ENCODE measurements around the gene PRPF40A. TPM values are rescaled to one million over a fixed set of nuclear protein-coding genes. Genes with fewer than 3 reads are reported as not detected.
"Not testable (repeated sequence)": the region's sequence is repeated elsewhere in the genome, so short reads cannot be mapped to it uniquely, and the experiment has no call there.

PRPF40A gene
- polyA plus RNA-seq, 1 experiment, result 113 TPM

DNA sequence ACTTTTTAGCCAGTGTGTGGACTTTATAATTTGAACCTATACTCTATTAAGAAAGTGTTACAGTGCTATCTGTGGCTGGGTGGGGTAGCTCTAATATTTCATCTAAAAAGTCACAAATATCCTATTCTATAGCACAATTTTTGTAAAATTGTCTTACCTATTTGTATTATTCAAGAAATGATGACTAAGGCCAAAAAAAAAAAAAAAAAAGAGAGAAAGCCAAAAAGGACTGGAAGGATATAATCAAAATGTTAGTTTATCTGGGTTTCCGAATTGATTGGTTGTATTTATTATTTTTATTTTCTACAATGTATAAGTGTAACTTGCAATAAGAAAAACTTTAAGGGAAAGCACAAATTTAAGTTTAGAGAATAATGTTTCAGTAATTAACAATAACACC, 6.7 kb upstream of the PRPF40A start:
- TF ChIP-seq, protein P1, sequence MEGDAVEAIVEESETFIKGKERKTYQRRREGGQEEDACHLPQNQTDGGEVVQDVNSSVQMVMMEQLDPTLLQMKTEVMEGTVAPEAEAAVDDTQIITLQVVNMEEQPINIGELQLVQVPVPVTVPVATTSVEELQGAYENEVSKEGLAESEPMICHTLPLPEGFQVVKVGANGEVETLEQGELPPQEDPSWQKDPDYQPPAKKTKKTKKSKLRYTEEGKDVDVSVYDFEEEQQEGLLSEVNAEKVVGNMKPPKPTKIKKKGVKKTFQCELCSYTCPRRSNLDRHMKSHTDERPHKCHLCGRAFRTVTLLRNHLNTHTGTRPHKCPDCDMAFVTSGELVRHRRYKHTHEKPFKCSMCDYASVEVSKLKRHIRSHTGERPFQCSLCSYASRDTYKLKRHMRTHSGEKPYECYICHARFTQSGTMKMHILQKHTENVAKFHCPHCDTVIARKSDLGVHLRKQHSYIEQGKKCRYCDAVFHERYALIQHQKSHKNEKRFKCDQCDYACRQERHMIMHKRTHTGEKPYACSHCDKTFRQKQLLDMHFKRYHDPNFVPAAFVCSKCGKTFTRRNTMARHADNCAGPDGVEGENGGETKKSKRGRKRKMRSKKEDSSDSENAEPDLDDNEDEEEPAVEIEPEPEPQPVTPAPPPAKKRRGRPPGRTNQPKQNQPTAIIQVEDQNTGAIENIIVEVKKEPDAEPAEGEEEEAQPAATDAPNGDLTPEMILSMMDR (IDR thresholded peaks at IDR 0.05; ENCODE audit: low read depth, low read length), result no peak
- H3K27ac ChIP-seq (ENCODE audit: low read depth, low read length), result no peak overlapping the region
- no peaks in the 10 kb centered on the region for H3K27me3 ChIP-seq (ENCODE audit: control insufficient read depth, insufficient read depth, low read length)
- ChIA-PET POLR2A (no interaction called here), CTCF (interaction anchor here (1.3 kb wide), 1 partner anchor 698 kb away, joined by 4 read pairs; no protein-coding TSS in a partner anchor)
- no peaks in the 10 kb centered on the region for H3K9me3 ChIP-seq (ENCODE audit: control insufficient read depth, insufficient read depth, low read length)
- no peak for DNase-seq (ENCODE audit: low read depth, low spot score)
- no peak overlapping the region for H3K4me3 ChIP-seq (ENCODE audit: low read depth, low read length)

DNA sequence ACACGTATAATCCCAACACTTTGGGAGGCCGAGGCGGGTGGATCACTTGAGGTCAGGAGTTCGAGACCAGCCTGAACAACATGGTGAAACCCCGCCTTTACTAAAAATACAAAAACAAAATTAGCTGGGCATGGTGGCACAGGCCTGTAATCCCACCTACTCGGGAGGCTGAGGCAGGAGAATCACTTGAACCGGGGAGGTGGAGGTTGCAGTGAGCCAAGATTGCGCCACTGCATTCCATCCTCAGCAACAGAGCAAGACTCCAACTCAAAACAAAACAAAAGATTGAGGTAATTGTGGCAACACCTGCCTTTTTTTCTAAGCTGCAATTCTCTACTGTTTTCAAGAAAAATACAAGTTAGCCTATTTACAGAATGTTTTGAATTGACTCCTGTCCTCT, 5.4 kb upstream of the PRPF40A start:
- POLR2A ChIA-PET; H3K4me3 ChIP-seq (ENCODE audit: low read depth, low read length); DNase-seq (ENCODE audit: low read depth, low spot score); H3K27me3 ChIP-seq (ENCODE audit: control insufficient read depth, insufficient read depth, low read length); H3K9me3 ChIP-seq (ENCODE audit: control insufficient read depth, insufficient read depth, low read length); H3K27ac ChIP-seq (ENCODE audit: low read depth, low read length): not testable (repeated sequence)
- CTCF ChIA-PET, result interaction anchor here (0.9 kb wide), 1 partner anchor 685 kb away, joined by 3 read pairs; no protein-coding TSS in a partner anchor

DNA sequence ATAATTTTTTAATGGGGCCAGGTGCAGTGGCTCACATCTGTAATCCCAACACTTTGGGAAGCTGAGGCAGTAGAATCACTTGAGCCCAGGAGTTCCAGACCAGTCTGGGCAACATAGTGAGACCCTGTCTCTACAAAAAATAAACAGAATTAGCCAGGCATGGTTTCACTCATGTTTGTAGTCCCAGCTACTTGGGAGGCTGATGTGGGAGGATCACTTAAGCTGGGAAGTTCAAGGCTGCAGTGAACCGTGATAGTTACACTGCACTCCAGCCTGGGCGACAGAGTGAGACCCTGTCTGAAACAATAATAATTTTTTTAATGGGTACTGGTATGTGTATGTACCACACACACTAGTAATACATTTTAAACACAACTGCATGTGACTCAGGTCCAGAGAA, 3.5 kb upstream of the PRPF40A start:
- Histone ChIP-seq H3K4me3 (ENCODE audit: low read depth, low read length) (no peak overlapping the region), H3K27ac (ENCODE audit: low read depth, low read length) (no peak overlapping the region), H3K9me3 (ENCODE audit: control insufficient read depth, insufficient read depth, low read length) (no peaks in the 10 kb centered on the region; the same call in 1 of the 2 replicates), H3K27me3 (ENCODE audit: control insufficient read depth, insufficient read depth, low read length) (no peaks in the 10 kb centered on the region)
- ChIA-PET POLR2A (no interaction called here), CTCF (interaction anchor here (0.6 to 1.1 kb wide), 2 partner anchors 29 to 545 kb away, joined by 3 to 5 read pairs; no protein-coding TSS in a partner anchor)
- TF ChIP-seq, protein P1 (IDR thresholded peaks at IDR 0.05; ENCODE audit: low read depth, low read length), result no peak
- DNase-seq (ENCODE audit: low read depth, low spot score), result no peak

DNA sequence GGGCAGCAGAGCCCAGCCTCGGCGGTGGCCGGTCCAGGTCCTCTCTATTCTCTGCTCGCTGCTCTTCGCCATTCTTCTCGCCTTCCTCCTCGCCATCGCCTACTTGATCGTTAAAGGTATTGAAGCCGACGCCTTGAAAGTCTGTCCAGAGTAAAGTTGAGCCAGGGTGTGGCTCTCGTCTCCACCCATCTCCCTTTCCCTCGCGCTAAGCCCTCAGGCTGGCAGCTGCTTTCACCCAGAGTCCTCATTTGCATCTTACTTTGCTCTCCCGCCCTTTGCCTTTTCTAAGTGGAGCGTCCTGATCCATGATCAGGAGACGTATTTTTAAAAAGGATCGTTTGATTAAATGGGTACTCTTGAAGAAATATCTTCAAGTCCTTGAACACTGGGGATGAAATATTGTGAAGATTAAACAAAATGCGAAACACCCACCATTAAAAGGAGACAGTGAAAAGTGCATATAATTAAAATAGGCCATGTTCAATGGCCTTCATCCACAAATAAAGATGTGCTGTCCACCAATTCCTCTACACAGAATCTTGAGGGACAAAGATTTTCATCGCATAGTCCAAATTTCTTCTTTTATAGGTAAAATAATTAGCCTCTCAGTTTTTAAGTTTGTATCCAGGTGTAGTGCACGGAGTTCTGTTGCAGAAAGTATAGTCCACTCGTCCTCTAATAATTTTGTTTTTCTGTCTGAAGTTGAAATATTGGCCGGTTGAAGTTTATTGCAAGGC, 1.8 kb upstream of the PRPF40A start:
- Histone ChIP-seq H3K9me3 (ENCODE audit: control insufficient read depth, insufficient read depth, low read length) (no peaks in the 10 kb centered on the region; the same call in 1 of the 2 replicates), H3K27me3 (ENCODE audit: control insufficient read depth, insufficient read depth, low read length) (no peaks in the 10 kb centered on the region), H3K4me3 (ENCODE audit: low read depth, low read length) (peak overlapping the region; percentile 76), H3K27ac (ENCODE audit: low read depth, low read length) (no peak overlapping the region)
- no peak for DNase-seq (ENCODE audit: low read depth, low spot score)
- ChIA-PET CTCF (interaction anchor here (1.2 kb wide), 1 partner anchor 24 kb away, joined by 5 read pairs; no protein-coding TSS in a partner anchor), POLR2A (interaction anchor here (0.5 kb wide), 1 partner anchor 543 kb away, joined by 3 read pairs; the partner anchor contains the start of gene STAM2)
- TF ChIP-seq, protein P1 (IDR thresholded peaks at IDR 0.05; ENCODE audit: low read depth, low read length), result no peak

DNA sequence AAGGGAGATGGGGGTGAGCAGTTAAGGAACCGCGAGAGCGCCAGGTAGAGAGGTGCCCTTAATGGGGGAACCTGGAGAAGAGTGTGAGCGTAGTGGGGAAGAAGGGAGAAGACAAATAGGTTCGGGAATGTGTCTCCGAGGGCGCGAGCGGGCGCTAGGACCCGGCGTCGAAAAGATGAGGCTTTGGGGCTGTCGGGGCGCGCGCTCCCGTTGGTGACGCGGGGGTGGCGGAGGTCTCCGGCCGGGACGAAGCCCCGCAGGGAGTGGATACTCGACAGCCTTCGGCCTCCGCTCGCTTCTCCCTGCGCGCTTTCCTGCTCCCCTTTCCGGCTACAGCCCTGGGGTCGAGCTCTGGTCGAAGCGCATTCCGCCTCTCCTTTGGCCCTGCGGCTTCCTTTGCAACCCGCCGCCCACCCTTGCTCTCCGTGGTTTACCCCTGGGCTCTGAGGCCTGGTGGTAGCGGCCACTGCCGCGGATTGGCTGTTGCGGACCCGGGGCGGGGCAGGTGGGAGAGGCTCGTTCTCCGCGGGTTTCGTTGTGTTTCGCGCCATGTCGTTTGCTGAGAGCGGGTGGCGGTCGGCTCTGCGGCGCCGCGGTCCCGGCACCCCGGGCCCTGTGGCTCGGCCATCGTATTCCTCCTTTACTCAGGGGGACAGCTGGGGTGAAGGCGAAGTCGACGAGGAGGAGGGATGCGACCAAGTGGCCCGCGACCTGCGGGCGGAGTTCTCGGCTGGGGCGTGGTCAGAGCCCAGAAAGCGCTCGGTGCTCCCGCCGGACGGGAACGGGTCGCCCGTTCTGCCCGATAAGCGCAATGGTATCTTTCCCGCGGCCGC, 1.0 kb upstream of the PRPF40A start, which contains the start of gene ARL6IP6:
Gene ARL6IP6 (plus strand): TSS at position 545 of the 833 bp plus-strand sequence. CDS start 5 bp downstream, at position 550.
- H3K27ac ChIP-seq (ENCODE audit: low read depth, low read length), result peak within 1 kb of the TSS; percentile 95
- no peaks in the 10 kb centered on the region for H3K27me3 ChIP-seq (ENCODE audit: control insufficient read depth, insufficient read depth, low read length)
- DNase-seq (ENCODE audit: low read depth, low spot score), result peak; percentile 55
- peak within 1 kb of the TSS; percentile 76 for H3K4me3 ChIP-seq (ENCODE audit: low read depth, low read length)
- TF ChIP-seq, protein P1 (IDR thresholded peaks at IDR 0.05; ENCODE audit: low read depth, low read length), result no peak
- POLR2A ChIA-PET, result interaction anchor here (0.5 to 1.2 kb wide), 4 partner anchors 9 to 542 kb away, joined by 3 to 16 read pairs (median 3); partner anchors contain the start of gene STAM2
- no peaks in the 10 kb centered on the region; the same call in 1 of the 2 replicates for H3K9me3 ChIP-seq (ENCODE audit: control insufficient read depth, insufficient read depth, low read length)
- CTCF ChIA-PET, result no interaction called here

Data from AG04450 (cell line).